Fibroblast of mammary gland (primary cell): ENCODE measurements around the gene FNDC5.
"Not testable (repeated sequence)": the region's sequence is repeated elsewhere in the genome, so short reads cannot be mapped to it uniquely, and the experiment has no call there.

Experiments
- DNase-seq: peaks from one replicate; pipeline ENCODE4 v3.0.0-alpha.2; 2010; ENCODE audit warnings: low read depth
- H3K4me3 ChIP-seq: 2 replicates; pipeline ENCODE4 v1.5.1; 2011; ENCODE audit warnings: low read depth, mild to moderate bottlenecking, low read length, moderate library complexity; ENCODE audit not compliant: control insufficient read depth
- CTCF ChIP-seq: conservative IDR thresholded peaks from 2 replicates; pipeline ENCODE4 v1.5.1; 2011; ENCODE audit warnings: low read depth, low read length, inconsistent platforms; ENCODE audit not compliant: control insufficient read depth, insufficient read depth

Gene FNDC5

GRCh38 chr1:32907435-32907834 is 36.7 kb upstream of the FNDC5 start:
- peak; percentile 22 for DNase-seq
- no peak overlapping the region for H3K4me3 ChIP-seq
- no peak for TF ChIP-seq CTCF

- TF ChIP-seq CTCF, result no peak
- DNase-seq, result no peak
- H3K4me3 ChIP-seq, result no peak overlapping the region
Measured at GRCh38 chr1:32906654-32907053, 35.9 kb upstream of the FNDC5 start.

GRCh38 chr1:32905588-32905987 is 34.9 kb upstream of the FNDC5 start:
- DNase-seq, H3K4me3 ChIP-seq: not testable (repeated sequence)

GRCh38 chr1:32904797-32905196 is 34.1 kb upstream of the FNDC5 start:
- TF ChIP-seq CTCF, result no peak

GRCh38 chr1:32903991-32904785 is 33.5 kb upstream of the FNDC5 start:
- no peak for TF ChIP-seq CTCF
- H3K4me3 ChIP-seq, result no peak overlapping the region
- no peak for DNase-seq

More at GRCh38 chr1:32904797-32905196, 34.1 kb upstream of the FNDC5 start:
- H3K4me3 ChIP-seq, result no peak overlapping the region
- no peak for DNase-seq

- no peak for TF ChIP-seq CTCF
- no peak overlapping the region for H3K4me3 ChIP-seq
- DNase-seq, result no peak
Measured at GRCh38 chr1:32902535-32902920, 31.8 kb upstream of the FNDC5 start.

- DNase-seq, result no peak
- peak overlapping the region; percentile 71 for H3K4me3 ChIP-seq
- TF ChIP-seq CTCF, result no peak
Measured at GRCh38 chr1:32901823-32902534, 31.3 kb upstream of the FNDC5 start.
